Measurements from ENCODE around the gene MAD1L1.

MAD1L1 gene

DNA sequence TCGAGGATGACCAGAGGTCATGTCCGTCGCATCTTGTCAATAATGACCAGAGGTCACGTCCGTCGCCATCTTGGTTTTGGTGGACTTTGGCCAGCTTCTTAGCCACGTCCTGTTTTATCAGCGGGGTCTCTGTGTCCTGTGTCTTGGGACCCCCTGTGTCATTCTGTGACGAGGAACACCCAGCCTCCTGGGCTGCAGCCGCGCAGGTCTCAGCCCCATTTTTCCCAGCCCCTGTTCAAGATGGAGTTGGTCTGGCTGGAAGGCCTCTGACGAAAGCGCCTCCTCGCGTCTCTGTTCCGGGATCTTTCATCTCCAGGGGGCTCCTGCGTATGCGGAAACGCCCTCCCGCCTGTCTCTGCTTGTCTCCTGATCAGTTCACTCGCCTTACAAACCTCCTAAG, 428.4 kb downstream of the MAD1L1 start:
- no peak for FAIRE-seq

DNA sequence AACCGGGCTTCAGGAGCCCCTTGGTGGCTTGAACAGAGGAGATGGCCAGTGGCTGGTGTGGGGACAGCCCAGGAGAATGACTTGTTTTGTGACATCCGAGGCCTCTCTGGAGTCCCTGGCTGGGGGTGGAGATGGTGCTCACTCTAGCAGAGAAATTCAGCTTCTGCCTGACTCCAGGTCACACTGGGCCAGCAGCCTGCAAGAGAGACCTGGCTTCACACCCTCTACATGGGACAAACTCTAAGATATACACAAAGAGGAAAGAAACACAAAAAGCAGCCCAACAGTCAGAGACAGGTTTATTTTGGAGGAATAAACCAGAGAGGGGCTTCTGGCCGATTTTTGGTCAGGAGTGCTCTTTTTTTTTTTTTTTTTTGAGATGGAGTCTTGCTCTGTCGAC, 429.8 kb downstream of the MAD1L1 start:
- FAIRE-seq: no peak

DNA sequence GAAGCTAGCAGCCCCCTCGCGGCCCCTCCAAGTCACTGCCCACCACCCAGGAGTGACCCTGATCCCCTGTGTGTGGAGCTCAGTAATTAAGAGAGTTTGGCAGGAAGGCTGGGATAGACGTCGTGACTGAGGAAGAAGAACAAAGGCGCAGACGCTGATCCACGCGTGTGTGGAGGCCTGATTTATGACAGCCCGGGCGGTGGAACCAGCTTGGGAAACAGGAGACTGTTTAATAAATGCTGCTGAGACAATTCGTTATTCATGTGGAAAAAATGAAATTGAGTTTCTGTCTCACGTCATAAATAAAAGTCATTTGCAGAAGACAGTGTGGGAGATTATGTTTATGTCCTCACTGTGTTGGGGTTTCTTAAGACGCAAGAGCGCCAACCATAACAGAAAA, 431.8 kb downstream of the MAD1L1 start:
- no peak for FAIRE-seq

DNA sequence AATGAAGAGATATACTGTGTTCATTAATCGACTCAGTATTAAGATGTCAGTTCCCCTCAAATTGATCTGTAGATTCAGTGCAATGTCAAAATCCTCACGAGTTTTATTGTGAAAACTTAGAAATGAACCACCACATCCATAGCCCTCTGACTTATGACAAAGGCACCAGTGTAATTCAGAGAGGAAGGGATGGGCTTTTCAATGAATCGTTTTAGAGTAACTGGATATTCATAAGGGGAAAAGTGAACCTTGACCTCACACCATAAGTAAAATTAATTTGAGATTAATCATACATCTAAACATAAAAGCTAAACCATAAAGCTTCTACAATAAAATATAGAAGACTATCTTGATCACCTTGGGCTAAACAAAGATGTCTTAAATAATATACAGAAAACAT, 434.6 kb downstream of the MAD1L1 start:
- FAIRE-seq: no peak

DNA sequence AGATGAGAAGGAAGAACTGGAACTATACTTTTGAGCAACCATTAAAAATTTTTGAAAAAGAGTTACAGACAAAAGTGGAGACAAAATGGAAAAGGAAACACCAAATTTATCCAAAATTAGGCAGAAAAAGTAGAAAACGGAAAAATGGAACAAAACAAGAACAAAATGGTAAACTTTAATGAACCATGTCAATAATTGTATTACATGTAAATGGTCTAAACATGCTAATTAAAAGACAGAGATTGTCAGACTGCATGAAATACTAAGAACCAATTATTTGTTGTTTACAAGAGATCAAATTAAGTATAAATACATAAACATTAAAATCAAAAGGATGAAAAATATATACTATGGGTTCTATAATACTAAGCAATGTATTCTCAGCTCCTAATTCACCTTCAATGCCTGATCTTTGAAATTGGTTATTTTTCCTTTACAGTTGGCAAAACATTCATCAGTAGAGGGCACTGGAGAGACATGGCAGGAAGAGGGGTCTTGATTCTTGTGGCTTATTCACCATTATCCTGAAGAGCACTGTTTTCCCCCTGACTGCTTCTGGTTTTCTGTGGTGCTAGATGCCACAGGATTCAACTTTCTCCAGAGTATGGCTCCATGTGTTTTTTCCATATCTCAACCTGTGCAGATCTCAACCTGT, 437.7 kb downstream of the MAD1L1 start:
- FAIRE-seq: peak; percentile 80

DNA sequence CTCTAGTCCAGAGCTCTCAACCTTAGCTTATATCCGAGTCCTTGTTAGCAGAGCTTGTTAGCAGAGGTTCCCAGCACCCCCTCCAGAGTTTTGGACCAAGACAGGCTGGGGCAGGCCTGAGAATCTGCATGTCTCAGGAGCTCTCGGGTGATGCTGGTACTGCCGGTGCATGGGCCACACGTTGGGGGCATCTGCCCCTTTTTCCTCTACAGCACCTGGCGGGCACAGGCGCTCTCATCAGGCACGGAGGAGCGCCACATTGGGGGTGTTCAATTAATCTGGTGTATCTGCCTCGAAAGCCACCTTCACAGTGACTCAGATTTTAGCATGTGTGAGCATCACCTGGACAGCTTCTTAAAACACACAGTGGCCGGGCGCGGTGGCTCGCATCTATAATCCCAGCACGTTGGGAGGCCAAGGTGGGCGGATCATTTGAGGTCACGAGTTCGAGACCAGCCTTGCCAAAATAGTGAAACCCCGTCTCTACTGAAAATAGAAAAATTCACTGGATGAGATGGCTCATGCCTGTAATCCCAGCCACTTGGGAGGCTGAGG, 445.0 kb downstream of the MAD1L1 start:
- no peak for FAIRE-seq

DNA sequence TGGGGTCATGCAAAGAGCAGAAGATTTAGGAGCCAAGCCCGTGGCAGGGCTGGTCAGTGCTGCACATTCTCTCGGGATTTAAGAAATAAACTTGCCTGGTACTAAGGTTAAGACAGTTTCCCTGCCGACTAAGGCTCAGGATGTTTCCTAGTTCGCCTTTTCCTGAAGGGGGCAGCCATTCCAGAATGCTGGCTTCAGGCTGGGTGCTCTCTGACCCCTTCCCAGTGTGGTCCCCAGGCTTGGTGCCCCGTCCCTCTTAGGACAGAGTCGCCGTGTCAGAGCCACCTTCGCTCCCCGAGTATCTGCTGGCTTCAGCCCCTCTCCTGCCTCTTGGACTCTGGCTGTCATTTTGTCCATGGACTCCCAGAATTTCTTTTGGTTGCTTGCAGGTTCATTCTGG, 445.5 kb downstream of the MAD1L1 start:
- FAIRE-seq: no peak

DNA sequence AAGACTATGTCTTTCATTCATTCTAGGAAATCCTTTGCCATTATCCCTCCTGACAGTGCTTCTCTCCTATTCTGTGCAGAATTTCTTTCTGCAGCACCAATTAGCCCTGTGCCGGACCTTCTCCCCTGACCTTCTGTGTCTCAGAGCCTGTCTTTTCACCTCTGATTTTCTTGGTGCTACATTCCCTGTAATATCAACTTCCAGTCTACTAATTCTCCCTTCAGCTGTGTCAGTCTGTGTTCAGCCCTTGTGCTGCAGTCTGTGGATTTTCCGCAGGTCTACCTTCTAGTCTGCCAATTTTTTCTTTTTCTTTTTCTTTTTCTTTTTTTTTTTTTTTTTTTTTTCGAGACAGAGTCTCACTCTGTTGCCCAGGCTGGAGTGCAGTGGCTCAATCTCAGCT, 446.9 kb downstream of the MAD1L1 start:
- FAIRE-seq: no peak

DNA sequence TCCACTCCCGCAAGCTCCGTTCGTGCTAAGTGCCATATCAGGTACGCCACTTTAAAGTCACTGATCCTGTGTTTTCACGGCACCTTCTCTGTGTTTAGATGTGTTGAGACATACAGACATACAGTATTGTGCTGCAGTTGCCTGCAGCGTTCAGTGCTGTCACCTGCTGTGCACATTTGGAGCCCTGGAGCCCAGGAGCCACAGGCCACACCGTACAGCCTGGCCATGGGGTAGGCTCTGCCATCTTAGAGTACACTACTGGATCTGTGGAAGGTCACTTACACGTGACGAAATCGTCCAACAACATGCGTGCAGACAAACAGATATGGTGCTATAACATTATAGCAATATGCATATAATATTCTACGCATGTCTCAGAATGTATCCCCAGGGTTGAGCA, 451.4 kb downstream of the MAD1L1 start:
- FAIRE-seq: no peak

DNA sequence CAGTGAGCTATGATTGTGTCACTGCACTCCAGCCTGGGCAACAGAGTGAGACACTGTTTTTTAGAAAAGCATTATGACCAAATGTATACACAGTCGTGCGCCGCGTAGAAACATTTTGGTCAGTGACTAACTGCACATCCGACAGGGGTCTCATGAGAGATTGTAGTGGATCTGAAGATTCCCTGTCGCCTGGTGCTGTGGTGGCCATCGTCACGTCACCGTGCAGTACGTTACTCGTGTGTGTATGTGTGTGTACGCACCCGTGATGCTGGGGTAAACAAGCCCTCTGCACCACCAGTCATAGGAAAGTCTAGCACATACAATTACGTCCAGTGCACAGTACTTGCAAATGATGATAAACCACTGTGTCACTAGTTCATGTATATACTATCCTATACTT, 453.3 kb downstream of the MAD1L1 start:
- FAIRE-seq: no peak

DNA sequence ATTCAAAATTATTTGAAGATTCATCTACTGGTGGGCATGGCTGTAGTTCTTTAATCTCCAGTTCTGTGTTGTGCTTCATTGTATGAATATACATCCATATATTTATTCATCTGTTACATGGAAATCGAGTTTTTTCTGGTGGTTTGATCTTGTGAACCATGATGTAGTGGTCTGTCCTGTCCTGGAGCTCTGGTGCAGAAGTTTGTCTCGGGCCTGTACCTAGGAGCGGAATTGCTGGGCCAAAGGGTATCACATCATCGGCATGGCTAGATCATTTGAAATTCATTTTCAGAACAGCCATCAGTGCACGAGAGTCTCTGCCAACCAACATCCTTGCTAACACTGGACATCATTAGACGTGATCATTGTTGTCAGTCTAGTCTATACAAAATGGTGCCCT, 455.6 kb downstream of the MAD1L1 start:
- FAIRE-seq: no peak

DNA sequence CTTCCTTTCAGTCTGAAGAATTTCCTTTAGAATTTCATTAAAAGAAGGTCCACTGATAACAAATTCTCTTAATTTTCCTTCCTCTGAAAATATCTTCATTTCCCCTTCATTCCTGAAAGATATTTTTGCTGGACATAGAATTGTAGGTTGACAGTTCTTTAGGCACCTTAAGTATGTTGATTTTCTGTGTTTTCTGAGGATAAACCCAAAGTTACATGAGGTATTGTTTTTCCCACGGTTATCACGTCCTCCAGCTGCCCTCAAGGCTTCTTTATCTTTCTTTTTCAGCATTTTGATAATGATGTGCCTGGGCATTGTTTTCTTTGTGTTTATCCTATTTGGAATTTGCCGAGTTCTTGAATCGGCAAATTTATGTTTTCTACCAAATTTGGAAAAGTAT, 457.4 kb downstream of the MAD1L1 start:
- no peak for FAIRE-seq

DNA sequence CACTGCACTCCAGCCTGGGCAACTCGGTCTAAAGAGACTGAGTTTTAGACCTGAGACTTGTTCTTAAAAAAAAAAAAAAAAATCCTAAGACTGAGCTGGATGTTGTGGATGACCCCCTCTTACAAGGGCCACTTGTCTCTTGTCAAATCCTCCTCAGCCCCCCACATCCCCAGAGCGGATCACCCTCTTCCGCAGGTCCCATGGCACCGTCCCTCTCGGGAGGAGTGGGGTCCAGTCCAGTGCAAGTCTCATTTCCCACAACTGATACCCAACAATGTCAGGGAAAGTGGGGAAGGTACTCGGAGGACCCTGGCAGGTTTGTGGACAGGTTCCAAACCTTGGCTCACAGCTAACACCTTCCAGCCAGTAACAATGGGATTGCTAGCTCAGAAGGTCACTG, 462.4 kb downstream of the MAD1L1 start:
- no peak for FAIRE-seq

DNA sequence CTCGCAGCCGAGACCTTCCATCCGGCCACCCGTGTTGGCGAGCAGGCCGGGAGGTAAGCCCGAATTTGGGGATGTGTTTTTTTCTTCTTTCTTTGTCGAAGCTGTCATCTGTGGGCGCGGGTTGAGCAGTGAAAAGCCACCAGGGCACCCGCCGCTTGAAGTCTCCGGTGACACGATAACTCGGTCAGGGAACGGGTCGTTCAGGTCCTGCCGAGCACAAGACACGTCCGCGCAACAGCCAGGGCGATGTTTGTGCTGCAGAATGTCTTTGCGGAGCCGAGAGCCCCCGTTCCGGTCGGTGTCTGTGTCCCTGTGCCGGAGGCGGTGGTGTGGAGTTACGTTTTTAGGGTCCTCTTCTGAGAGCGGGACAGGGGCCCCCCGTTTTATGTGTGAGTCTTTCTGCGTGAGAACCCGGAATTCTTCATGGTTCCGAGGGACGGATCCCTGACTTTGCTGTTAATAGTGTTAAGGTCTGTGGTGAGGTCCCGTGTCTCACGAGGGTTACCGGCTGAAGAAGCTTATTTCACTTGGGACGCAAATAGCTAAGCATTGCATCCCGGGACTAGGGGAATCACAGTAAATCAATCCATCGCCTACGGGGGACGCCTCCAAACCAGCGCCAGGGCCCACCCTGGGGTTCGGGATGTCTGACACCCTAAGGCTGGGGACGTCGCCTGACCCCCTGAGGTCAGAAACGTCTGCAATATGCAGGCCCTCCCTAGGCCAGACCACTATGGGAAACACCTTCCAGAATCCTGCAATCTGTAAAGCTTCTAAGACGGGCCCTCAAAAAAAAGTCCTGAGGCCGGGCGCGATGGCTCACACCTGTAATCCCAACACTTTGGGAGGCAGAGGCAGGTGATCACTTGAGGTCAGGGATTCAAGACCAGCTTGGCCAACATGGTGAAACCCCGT, 463.2 kb downstream of the MAD1L1 start:
- FAIRE-seq: no peak

DNA sequence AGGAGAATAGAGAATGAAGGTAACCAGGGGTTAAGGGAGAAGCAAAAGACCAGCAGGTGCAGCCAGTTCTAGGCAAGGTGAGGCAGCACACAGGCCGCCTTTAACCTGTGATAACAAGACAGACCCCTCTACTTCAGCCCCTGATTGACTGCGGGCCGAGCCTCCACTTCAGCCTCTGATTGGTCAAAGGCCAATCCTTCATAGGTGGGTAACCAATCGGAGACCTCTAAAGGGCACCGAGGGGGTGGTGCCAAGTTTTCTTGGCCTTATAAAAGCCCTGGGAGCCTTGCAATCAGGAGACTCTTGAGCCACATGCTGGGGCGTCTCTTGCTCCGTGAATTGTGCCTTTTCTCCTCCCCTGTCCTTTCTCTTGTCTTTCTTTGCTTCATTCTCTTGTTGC, 463.9 kb downstream of the MAD1L1 start:
- no peak for FAIRE-seq

DNA sequence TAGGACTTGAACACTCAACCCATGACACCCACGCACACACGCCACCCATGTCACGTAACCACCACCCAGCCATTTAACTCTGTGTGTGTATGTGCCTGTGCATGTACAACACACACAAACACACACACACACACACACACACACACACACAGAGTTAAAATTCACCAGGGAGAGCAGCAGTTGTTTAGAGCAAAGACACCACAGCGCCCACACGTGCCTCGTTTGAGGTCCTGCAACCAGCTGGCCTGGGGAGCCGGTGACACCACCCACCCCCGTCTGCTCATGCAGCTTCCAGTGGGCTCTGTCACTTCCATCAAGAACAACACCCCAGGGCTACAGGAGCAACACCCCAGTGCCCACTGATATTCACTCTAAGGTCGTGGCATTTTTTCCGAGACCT, 465.2 kb downstream of the MAD1L1 start:
- FAIRE-seq: no peak

Data from G401.6 (cell line).